GM23338 (cell line): ENCODE measurements around the gene CENPE.

Experiments used
- CREB1 ChIP-seq: fragments of 250-450 bp; sonication (Bioruptor Pico); IDR thresholded peaks from 2 replicates; pipeline ENCODE4 v1.5.0; 2020; ENCODE audit warnings: low read depth, mild to moderate bottlenecking, moderate library complexity
- JUNB ChIP-seq: IDR thresholded peaks from one replicate; pipeline ENCODE4 v1.6.1; 2016; ENCODE audit warnings: antibody characterized with exemption; ENCODE audit not compliant: unreplicated experiment
- ZNF114 ChIP-seq: fragments of 250-450 bp; sonication (Bioruptor Pico); IDR thresholded peaks from 2 replicates; pipeline ENCODE4 v1.5.0; 2020; ENCODE audit warnings: mild to moderate bottlenecking, moderate library complexity
- TF ChIP-seq, protein P1 (sequence below), 2 experiments: fragments of 200-600 bp in 1 of 2; sonication (generic) in 1 of 2; conservative IDR thresholded peaks; 2 replicates each; pipeline versions ENCODE4 v1.5.1 to v1.6.1; 2016 to 2017; ENCODE audit warnings: antibody characterized with exemption in 2 of 2, low read depth in 2 of 2, mild to moderate bottlenecking in 2 of 2, moderate library complexity in 1 of 2

DNA sequence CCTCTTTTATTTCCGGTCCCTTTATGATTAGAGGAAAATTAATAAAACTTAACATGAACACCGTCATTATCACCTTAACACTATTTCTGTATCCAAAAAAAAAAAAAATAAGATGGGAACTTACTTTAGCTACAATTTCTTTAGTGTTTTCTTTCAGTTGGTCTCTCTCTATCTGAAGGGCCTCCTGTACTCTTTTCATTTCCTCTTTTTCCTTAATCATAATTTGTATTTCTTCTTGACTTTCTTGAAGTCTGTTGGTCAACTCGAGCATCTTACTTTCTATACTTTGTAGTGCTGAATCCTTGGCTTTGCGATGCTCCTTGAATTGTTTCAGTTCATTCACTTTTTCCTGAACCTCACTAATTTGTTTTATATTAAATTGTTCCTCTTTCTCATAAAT lies 53.2 kb downstream of the CENPE start:
- TF ChIP-seq CREB1 (CRISPR knock-in tag) (no peak), JUNB (no peak), ZNF114 (CRISPR knock-in tag) (no peak)
- TF ChIP-seq, protein P1, sequence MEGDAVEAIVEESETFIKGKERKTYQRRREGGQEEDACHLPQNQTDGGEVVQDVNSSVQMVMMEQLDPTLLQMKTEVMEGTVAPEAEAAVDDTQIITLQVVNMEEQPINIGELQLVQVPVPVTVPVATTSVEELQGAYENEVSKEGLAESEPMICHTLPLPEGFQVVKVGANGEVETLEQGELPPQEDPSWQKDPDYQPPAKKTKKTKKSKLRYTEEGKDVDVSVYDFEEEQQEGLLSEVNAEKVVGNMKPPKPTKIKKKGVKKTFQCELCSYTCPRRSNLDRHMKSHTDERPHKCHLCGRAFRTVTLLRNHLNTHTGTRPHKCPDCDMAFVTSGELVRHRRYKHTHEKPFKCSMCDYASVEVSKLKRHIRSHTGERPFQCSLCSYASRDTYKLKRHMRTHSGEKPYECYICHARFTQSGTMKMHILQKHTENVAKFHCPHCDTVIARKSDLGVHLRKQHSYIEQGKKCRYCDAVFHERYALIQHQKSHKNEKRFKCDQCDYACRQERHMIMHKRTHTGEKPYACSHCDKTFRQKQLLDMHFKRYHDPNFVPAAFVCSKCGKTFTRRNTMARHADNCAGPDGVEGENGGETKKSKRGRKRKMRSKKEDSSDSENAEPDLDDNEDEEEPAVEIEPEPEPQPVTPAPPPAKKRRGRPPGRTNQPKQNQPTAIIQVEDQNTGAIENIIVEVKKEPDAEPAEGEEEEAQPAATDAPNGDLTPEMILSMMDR (conservative IDR thresholded peaks at IDR 0.05; ENCODE audit: low read depth in 2 of 2), result no peak
